Measurements from ENCODE around the gene IFIT3.

DNA sequence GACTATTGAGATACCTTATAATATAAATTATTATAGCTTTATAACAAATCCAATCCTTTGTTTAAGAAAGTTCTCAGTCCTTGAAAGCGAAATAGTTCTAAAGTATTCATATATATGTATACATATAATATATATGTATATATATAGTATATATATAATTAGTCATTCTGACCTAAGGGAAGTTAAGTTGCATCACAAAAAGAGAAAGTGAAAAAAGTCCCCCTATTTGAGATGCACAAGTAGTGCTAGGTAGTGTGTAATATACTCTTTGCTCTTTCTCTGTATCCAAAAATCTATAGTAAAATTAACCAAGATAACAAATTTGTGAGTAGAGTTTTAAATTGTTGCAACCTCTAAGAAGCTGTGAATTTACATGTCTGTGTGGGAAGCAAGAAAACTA, 36.7 kb downstream of the IFIT3 start:
- TF ChIP-seq, protein P1, sequence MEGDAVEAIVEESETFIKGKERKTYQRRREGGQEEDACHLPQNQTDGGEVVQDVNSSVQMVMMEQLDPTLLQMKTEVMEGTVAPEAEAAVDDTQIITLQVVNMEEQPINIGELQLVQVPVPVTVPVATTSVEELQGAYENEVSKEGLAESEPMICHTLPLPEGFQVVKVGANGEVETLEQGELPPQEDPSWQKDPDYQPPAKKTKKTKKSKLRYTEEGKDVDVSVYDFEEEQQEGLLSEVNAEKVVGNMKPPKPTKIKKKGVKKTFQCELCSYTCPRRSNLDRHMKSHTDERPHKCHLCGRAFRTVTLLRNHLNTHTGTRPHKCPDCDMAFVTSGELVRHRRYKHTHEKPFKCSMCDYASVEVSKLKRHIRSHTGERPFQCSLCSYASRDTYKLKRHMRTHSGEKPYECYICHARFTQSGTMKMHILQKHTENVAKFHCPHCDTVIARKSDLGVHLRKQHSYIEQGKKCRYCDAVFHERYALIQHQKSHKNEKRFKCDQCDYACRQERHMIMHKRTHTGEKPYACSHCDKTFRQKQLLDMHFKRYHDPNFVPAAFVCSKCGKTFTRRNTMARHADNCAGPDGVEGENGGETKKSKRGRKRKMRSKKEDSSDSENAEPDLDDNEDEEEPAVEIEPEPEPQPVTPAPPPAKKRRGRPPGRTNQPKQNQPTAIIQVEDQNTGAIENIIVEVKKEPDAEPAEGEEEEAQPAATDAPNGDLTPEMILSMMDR (conservative IDR thresholded peaks at IDR 0.05) = no peak
- no peak for TF ChIP-seq ZFX (IDR thresholded peaks at IDR 0.05)

Data from C4-2B (cell line).